Measurements from ENCODE around the gene NT5C1B.

- TF ChIP-seq EZH2phosphoT487 (IDR thresholded peaks at IDR 0.05; ENCODE audit: borderline replicate concordance, low read depth, low read length) = no peak
- TF ChIP-seq CTCF (conservative IDR thresholded peaks at IDR 0.05; ENCODE audit: low read length) = no peak
Observed at GRCh38 chr2:18549083-18549482, 40.3 kb downstream of the NT5C1B start.
